GM12878 (cell line): ENCODE data around the gene DNAH9. TPM values are rescaled to one million over a fixed set of nuclear protein-coding genes. Genes with fewer than 3 reads are reported as not detected.

Experiments used
- ATAC-seq: fragments of 200-7000 bp; cut with Tn5 transposase; 3 replicates; pipeline ENCODE4 v1.9.1; 2020; ENCODE audit warnings: mild to moderate bottlenecking, moderate library complexity
- BruUV-seq: library from RNA; stranded (reverse); fragments of 400-500 nt; replicated peaks from 2 replicates; lab custom pipeline; 2021; lab: Mats Ljungman, UMichigan
- CTCF ChIA-PET: fragments of 300-600 bp; sonication (Branson Sonifier 250); formaldehyde crosslinking; extraction: SDS; loops from one replicate; lab custom pipeline; 2021; ENCODE audit warnings: inconsistent platforms; lab: Yijun Ruan, JAX
- POLR2A ChIA-PET: fragments of 350-600 bp; formaldehyde crosslinking; extraction: SDS; loops from one replicate; lab custom pipeline; 2021; ENCODE audit warnings: inconsistent platforms; lab: Charles Lee
- RAD21 ChIA-PET: fragments of 300-600 bp; sonication (Branson Sonifier 250); formaldehyde crosslinking; loops from one replicate; lab custom pipeline; 2023; ENCODE audit warnings: antibody characterized with exemption; ENCODE audit not compliant: unreplicated experiment; lab: Charles Lee
- SMC1A ChIA-PET: fragments of 300-600 bp; sonication (Branson Sonifier 250); formaldehyde crosslinking; loops from one replicate; lab custom pipeline; 2023; ENCODE audit not compliant: unreplicated experiment, uncharacterized antibody; lab: Charles Lee
- DNase-seq: peaks from one replicate; pipeline ENCODE4 v3.0.0-alpha.2; 2011; ENCODE audit warnings: low read depth, low spot score
- FAIRE-seq: peaks from 3 replicates; lab custom pipeline; 2011; peaks lifted over from hg19 to GRCh38; lab: Jason Lieb, UNC
- H2AFZ ChIP-seq: 2 replicates; pipeline ENCODE4 v1.6.0; 2011; ENCODE audit warnings: low read depth, low read length, control low read depth; ENCODE audit not compliant: control insufficient read depth
- H3K27ac ChIP-seq: 2 replicates; pipeline ENCODE4 v1.5.1; 2011; ENCODE audit warnings: control low read depth; ENCODE audit not compliant: control insufficient read depth, insufficient read depth
- H3K27me3 ChIP-seq, 2 experiments: replicated peaks in 1 of 2; 2 replicates each; pipeline versions ENCODE4 v1.6.0 to v1.6.1; 2011; ENCODE audit warnings: low read length in 1 of 2; ENCODE audit not compliant: control insufficient read depth in 2 of 2, insufficient read depth in 2 of 2
- H3K36me3 ChIP-seq, 2 experiments: 2 replicates each; pipeline ENCODE4 v1.5.1; 2011; ENCODE audit warnings: low read length in 1 of 2; ENCODE audit not compliant: control insufficient read depth in 2 of 2, insufficient read depth in 2 of 2
- H3K4me1 ChIP-seq: 2 replicates; pipeline ENCODE4 v1.6.1; 2011; ENCODE audit warnings: mild to moderate bottlenecking, low read length, moderate library complexity, mixed read lengths; ENCODE audit not compliant: control insufficient read depth, insufficient read depth
- H3K4me2 ChIP-seq: 2 replicates; pipeline ENCODE4 v1.6.0; 2011; ENCODE audit warnings: control low read depth; ENCODE audit not compliant: control insufficient read depth, insufficient read depth
- H3K4me3 ChIP-seq: fragments of 200-600 bp; sonication (generic); 2 replicates; pipeline ENCODE4 v1.5.1; 2016
- H3K79me2 ChIP-seq: 2 replicates; pipeline ENCODE4 v1.6.0; 2011; ENCODE audit warnings: low read length; ENCODE audit not compliant: control insufficient read depth, insufficient read depth
- H3K9ac ChIP-seq: 2 replicates; pipeline ENCODE4 v1.8.0; 2011; ENCODE audit warnings: low read length, control low read depth, mixed read lengths; ENCODE audit not compliant: control insufficient read depth, insufficient read depth
- H3K9me3 ChIP-seq: replicated peaks from 3 replicates; pipeline ENCODE4 v1.5.1; 2011; ENCODE audit warnings: mild to moderate bottlenecking, low read length; ENCODE audit not compliant: control insufficient read depth, insufficient read depth
- H4K20me1 ChIP-seq: 2 replicates; pipeline ENCODE4 v1.6.0; 2011; ENCODE audit not compliant: control insufficient read depth, insufficient read depth
- CREB1 ChIP-seq: IDR thresholded peaks from 2 replicates; pipeline ENCODE4 v1.6.1; 2012; ENCODE audit warnings: low read depth, mild to moderate bottlenecking, inconsistent platforms
- EGR1 ChIP-seq, 2 experiments: IDR thresholded peaks; 1 replicate in 1 of 2; 2 replicates in 1 of 2; pipeline ENCODE4 v1.6.1; 2011 to 2012; ENCODE audit warnings: low read depth in 2 of 2, low read length in 2 of 2, borderline replicate concordance in 1 of 2, mild to moderate bottlenecking in 1 of 2, moderate library complexity in 1 of 2
- EP300 ChIP-seq, 2 experiments: fragments of 150-350 bp in 1 of 2; IDR thresholded peaks; 2 replicates each; pipeline ENCODE4 v1.6.1; 2011 to 2012; ENCODE audit warnings: low read depth in 2 of 2, low read length in 2 of 2, borderline replicate concordance in 1 of 2, improper control_type of control experiment in 1 of 2, inconsistent platforms in 1 of 2; ENCODE audit not compliant: control insufficient read depth in 1 of 2
- HCFC1 ChIP-seq: fragments of 150-350 bp; IDR thresholded peaks from 2 replicates; pipeline ENCODE4 v1.6.1; 2014; ENCODE audit warnings: low read length
- JUND ChIP-seq: IDR thresholded peaks from 2 replicates; pipeline ENCODE4 v1.6.1; 2012; ENCODE audit warnings: low read depth, mild to moderate bottlenecking, low read length, improper control_type of control experiment, moderate library complexity
- NFYA ChIP-seq: IDR thresholded peaks from 2 replicates; pipeline ENCODE4 v1.6.1; 2011; ENCODE audit warnings: low read depth, mild to moderate bottlenecking, low read length, improper control_type of control experiment, borderline replicate concordance
- NFYB ChIP-seq: IDR thresholded peaks from 2 replicates; pipeline ENCODE4 v1.6.1; 2011; ENCODE audit warnings: low read depth, mild to moderate bottlenecking, low read length, improper control_type of control experiment, moderate library complexity; ENCODE audit not compliant: insufficient read depth
- NR2C1 ChIP-seq: fragments of 450-650 bp; IDR thresholded peaks from 2 replicates; pipeline ENCODE4 v1.6.1; 2017; ENCODE audit warnings: antibody characterized with exemption, mild to moderate bottlenecking, moderate library complexity
- PAX8 ChIP-seq: fragments of 450-650 bp; IDR thresholded peaks from 2 replicates; pipeline ENCODE4 v1.6.1; 2017; ENCODE audit warnings: mild to moderate bottlenecking, moderate library complexity
- SIX5 ChIP-seq: IDR thresholded peaks from 2 replicates; pipeline ENCODE4 v1.6.1; 2011; ENCODE audit warnings: mild to moderate bottlenecking, low read depth, low read length, moderate library complexity; ENCODE audit not compliant: severe bottlenecking
- TCF7 ChIP-seq: IDR thresholded peaks from 2 replicates; pipeline ENCODE4 v1.6.1; 2014; ENCODE audit warnings: antibody characterized with exemption, borderline replicate concordance
- ZBED1 ChIP-seq: IDR thresholded peaks from 2 replicates; pipeline ENCODE4 v1.6.1; 2016; ENCODE audit warnings: borderline replicate concordance
- ZBTB11 ChIP-seq: fragments of 450-650 bp; formaldehyde crosslinking; IDR thresholded peaks from 2 replicates; pipeline ENCODE4 v1.5.0; 2022; ENCODE audit warnings: mild to moderate bottlenecking, missing genetic modification characterization
- ZNF24 ChIP-seq: fragments of 450-650 bp; IDR thresholded peaks from 2 replicates; pipeline ENCODE4 v1.6.1; 2017; ENCODE audit warnings: antibody characterized with exemption, mild to moderate bottlenecking
- WGBS: methylation state at CpG from one replicate; pipeline ENCODE4 v1.1.6; 2016; ENCODE audit warnings: low lambda C conversion rate; ENCODE audit not compliant: insufficient replicate concordance, insufficient coverage; ENCODE audit errors: missing lambda C conversion rate; 5-methylcytosine and 5-hydroxymethylcytosine counted together
- in situ Hi-C: fragments of 300-500 bp; cut with MboI; formaldehyde crosslinking; loops from 9 replicates; pipeline ENCODE4 v1.14.3; 2018; ENCODE audit warnings: mixed read lengths
- intact Hi-C: fragments of 100-400 bp; cut with micrococcal nuclease; formaldehyde crosslinking; loops from one replicate; pipeline ENCODE4 v1.14.2; 2022; ENCODE audit not compliant: unreplicated experiment
- polyA plus RNA-seq, 11 experiments: library from polyadenylated mRNA; depleted of rRNA in 4 of 11; unstranded in 6 of 11; stranded (reverse) in 5 of 11; fragments of >200 nt; fragmentation: Nextera tagmentation in 4 of 11; fragmentation: Illumina TruSeq in 1 of 11; extraction: Ambion mirVana in 4 of 11; extraction: Trizol in 1 of 11; gene quantifications; 1 replicate in 1 of 11; 2 replicates in 10 of 11; pipeline versions ENCODE4 v1.2.1 to v1.2.3, GENCODE V29; 2011 to 2016; ENCODE audit warnings: inconsistent platforms in 2 of 11, missing spikeins in 2 of 11, low read depth in 1 of 11
- total RNA-seq, 4 experiments: library from RNA; depleted of rRNA in 3 of 4; stranded (reverse); fragments of >200 nt in 3 of 4; fragmentation: Illumina TruSeq in 1 of 4; extraction: Trizol in 1 of 4; gene quantifications; 2 replicates each; pipeline versions ENCODE4 v1.2.1 to v1.2.3, GENCODE V29; 2013 to 2021

Gene DNAH9
- total and polyA plus RNA-seq, 10 of the 15 experiments (the other 5 are each of a cell fraction or from before 2014, with no cell fraction given): 0.10 to 0.40 (median 0.19) TPM; not detected in 7

DNA sequence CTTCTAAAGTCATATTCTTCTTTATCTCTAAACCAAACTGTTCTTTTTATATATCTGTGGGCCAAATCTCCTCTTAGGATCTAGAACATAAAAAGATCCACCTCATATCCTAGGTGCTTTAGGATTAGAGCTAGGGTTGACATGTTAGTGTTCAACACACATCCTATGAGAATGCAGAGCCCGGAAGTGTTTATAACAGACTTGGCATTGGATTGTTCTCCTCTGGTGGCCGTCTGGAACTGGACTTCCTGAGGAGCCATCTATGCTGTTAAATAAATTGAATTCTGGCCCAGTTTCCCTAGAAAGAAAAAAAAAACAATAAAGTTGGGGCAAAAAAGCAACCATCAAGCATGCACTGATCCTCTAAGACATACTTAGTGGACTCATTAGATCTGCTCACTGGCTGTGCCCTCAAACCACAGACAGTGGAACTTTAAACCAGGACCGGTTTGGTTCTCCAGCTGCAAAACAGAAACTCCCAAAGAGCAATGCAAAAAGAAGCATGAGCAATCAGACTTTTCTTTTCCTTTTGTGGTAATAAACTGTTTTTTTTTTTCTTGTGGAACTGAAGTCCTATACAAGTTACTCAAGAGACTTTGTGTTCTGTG is 216.5 kb downstream of the DNAH9 start:
- no peak overlapping the region for H3K27ac ChIP-seq
- H4K20me1 ChIP-seq: no peaks in the 10 kb centered on the region
- ATAC-seq (no peak), FAIRE-seq (no peak), DNase-seq (no peak)
- ChIA-PET SMC1A (no interaction called here), POLR2A (no interaction called here), RAD21 (no interaction called here), CTCF (no interaction called here)
- WGBS: 2% methylated on average over 3 of the region's 3 CpGs
- TF ChIP-seq PAX8 (no peak), ZBTB11 (no peak), ZBED1 (no peak), ZNF24 (no peak), EGR1 (IDR thresholded peaks at IDR 0.05; ENCODE audit: borderline replicate concordance in 1 of 2, low read depth in 2 of 2, low read length in 2 of 2) (no peak), SIX5 (no peak), TCF7 (no peak), JUND (no peak), NFYA (no peak), NR2C1 (no peak), EP300 (IDR thresholded peaks at IDR 0.05; ENCODE audit: borderline replicate concordance in 1 of 2, control insufficient read depth in 1 of 2, low read depth in 2 of 2, low read length in 2 of 2) (no peak), NFYB (no peak), HCFC1 (no peak), CREB1 (no peak)
- H3K4me3 ChIP-seq: no peak overlapping the region
- no peak overlapping the region for H2AFZ ChIP-seq
- no peaks in the 10 kb centered on the region for H3K27me3 ChIP-seq
- no peaks in the 10 kb centered on the region for H3K9me3 ChIP-seq
- no peaks in the 10 kb centered on the region for H3K4me1 ChIP-seq
- H3K79me2 ChIP-seq: no peaks in the 10 kb centered on the region
- in situ Hi-C loops (no loop called here), intact Hi-C loops (no loop called here)
- no peak overlapping the region for H3K4me2 ChIP-seq
- no peaks in the 10 kb centered on the region for H3K36me3 ChIP-seq
- H3K9ac ChIP-seq: no peak overlapping the region
- no TSS peak for BruUV-seq
